ENCODE results near the gene RPL19. TPM values are rescaled to one million over a fixed set of nuclear protein-coding genes. Genes with fewer than 3 reads are reported as not detected.

Gene RPL19
- total and polyA plus RNA-seq, 11 donors = 836 to 2,599 (median 1,138) TPM

- Histone ChIP-seq H3K27ac (no peak overlapping the region), H3K4me1 (peaks cover 0 to 7% (median 0%) of the 10 kb centered on the region in 12 donors), H3K27me3 (peaks cover 0 to 11% (median 0%) of the 10 kb centered on the region in 9 donors), H3K4me3 (no peak overlapping the region), H3K36me3 (no peaks in the 10 kb centered on the region), H3K9me3 (no peaks in the 10 kb centered on the region)
- DNase-seq (no peak), ATAC-seq (no peak)
- intact Hi-C loops (cut with DNase I) = no loop called here
- TF ChIP-seq POLR2A (IDR thresholded peaks at IDR 0.05) = no peak
- TF ChIP-seq, protein P1, sequence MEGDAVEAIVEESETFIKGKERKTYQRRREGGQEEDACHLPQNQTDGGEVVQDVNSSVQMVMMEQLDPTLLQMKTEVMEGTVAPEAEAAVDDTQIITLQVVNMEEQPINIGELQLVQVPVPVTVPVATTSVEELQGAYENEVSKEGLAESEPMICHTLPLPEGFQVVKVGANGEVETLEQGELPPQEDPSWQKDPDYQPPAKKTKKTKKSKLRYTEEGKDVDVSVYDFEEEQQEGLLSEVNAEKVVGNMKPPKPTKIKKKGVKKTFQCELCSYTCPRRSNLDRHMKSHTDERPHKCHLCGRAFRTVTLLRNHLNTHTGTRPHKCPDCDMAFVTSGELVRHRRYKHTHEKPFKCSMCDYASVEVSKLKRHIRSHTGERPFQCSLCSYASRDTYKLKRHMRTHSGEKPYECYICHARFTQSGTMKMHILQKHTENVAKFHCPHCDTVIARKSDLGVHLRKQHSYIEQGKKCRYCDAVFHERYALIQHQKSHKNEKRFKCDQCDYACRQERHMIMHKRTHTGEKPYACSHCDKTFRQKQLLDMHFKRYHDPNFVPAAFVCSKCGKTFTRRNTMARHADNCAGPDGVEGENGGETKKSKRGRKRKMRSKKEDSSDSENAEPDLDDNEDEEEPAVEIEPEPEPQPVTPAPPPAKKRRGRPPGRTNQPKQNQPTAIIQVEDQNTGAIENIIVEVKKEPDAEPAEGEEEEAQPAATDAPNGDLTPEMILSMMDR (IDR thresholded peaks at IDR 0.05) = no peak
- 69 to 77% (median 72%) methylated on average over 8 of the region's 8 CpGs for WGBS, 4 donors
Measured at GRCh38 chr17:39218906-39219305, 18.8 kb downstream of the RPL19 start.

DNA sequence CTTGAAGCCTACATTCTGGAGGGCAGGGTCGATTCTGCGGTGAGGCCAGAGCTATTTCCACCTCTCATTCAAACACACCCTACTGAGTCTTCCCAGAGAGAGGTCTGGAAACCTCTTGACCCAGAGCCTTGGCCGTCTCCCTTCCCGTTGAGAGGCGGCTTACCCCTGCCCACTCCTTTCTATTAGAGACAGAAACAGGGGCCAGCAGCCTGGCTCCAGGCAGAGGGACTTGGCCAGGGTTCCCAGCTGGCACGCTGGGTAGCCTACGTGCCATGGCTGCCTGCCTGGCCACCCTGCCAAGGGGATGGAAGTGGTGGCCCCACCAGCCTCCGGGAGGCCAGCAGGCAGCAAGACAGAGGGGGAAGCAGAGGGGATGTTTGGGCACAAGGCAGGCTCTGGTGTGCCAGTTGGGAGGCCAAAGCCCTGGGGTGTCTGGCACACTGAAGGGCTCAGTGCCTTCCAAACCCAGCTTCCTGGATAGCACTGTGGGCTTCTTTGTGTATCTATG is 19.6 kb downstream of the RPL19 start:
- peaks cover 0 to 19% (median 1%) of the 10 kb centered on the region in 9 donors for H3K27me3 ChIP-seq
- no peaks in the 10 kb centered on the region for H3K36me3 ChIP-seq
- DNase-seq (peak in 2 of 5 donors; percentile 46 to 74), ATAC-seq (peak; percentile 68 to 87 (median 70))
- no peak overlapping the region for H3K4me3 ChIP-seq
- TF ChIP-seq, protein P1 (IDR thresholded peaks at IDR 0.05) = no peak
- TF ChIP-seq POLR2A (IDR thresholded peaks at IDR 0.05) = no peak
- 34 to 49% (median 42%) methylated on average over 6 to 8 of the region's 8 CpGs for WGBS, 4 donors
- peak overlapping the region in 6 of 12 donors; percentile 18 to 53 (median 30) for H3K27ac ChIP-seq
- no peaks in the 10 kb centered on the region for H3K9me3 ChIP-seq
- intact Hi-C loops (cut with DNase I) = no loop called here
- peaks cover 0 to 10% (median under 1%) of the 10 kb centered on the region in 12 donors for H3K4me1 ChIP-seq

DNA sequence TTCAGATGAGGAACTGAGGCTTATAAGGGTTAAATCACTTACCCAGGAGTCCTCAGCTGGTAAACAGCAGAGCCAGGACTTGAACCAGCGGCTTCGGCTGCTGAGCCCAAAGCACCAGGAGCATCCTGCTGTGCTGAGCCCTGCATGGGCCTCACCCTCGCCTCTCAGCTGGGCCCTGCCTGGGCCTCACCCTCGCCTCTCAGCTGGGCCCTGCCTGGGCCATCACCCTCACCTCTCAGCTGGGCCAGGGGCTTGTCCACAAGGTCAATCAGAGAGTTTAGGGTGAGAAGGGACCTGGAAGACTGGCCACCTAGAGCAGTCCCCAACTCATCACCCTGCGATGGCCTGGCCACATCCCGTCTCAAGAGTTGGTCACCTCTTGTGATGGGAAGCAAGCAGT is 21.5 kb downstream of the RPL19 start:
- intact Hi-C loops (cut with DNase I) = no loop called here
- Histone ChIP-seq H3K4me3 (no peak overlapping the region), H3K4me1 (peaks cover 0 to 29% (median 15%) of the 10 kb centered on the region in 12 donors), H3K27me3 (peaks cover 10 to 38% (median 20%) of the 10 kb centered on the region in 9 donors), H3K27ac (no peak overlapping the region), H3K9me3 (no peaks in the 10 kb centered on the region), H3K36me3 (no peaks in the 10 kb centered on the region)
- WGBS, 4 donors = 79 to 96% (median 92%) methylated on average over 2 to 6 of the region's 6 CpGs
- DNase-seq (no peak), ATAC-seq (no peak)
- TF ChIP-seq POLR2A (IDR thresholded peaks at IDR 0.05) = no peak
- TF ChIP-seq, protein P1 (IDR thresholded peaks at IDR 0.05) = no peak

DNA sequence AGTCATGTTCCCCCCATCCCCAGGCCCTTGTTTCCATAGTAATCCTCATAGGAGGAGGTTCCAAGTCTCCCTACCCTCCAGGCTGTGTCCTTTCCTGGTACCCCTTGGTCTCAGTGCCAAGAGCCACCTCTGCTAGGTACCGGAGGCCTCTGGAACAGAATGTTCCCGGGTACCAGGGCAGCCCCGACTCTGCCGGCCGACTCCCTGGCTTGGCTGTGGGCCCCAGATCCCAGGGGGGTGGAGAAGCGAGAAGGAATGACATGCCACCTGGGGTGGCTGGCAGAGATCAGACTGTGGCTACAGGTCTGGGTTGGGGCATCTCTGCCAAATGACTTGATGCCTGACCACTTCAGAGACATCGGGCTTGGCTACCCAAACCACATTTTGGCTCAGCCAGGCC is 22.1 kb downstream of the RPL19 start:
- TF ChIP-seq, protein P1 (IDR thresholded peaks at IDR 0.05) = no peak
- no peak for TF ChIP-seq POLR2A (IDR thresholded peaks at IDR 0.05)
- Histone ChIP-seq H3K27ac (no peak overlapping the region), H3K4me1 (peaks cover 0 to 29% (median 15%) of the 10 kb centered on the region in 12 donors), H3K9me3 (no peaks in the 10 kb centered on the region), H3K36me3 (no peaks in the 10 kb centered on the region), H3K4me3 (no peak overlapping the region), H3K27me3 (peaks cover 10 to 44% (median 21%) of the 10 kb centered on the region in 9 donors)
- ATAC-seq (peak in 1 of 4 donors; percentile 9), DNase-seq (peak in 1 of 5 donors; percentile 57)
- intact Hi-C loops (cut with DNase I) = no loop called here
- 57 to 72% (median 69%) methylated on average over 4 to 7 of the region's 7 CpGs for WGBS, 4 donors
